ENCODE measurements around the gene PLA2G2D.

The PLA2G2D gene

GRCh38 chr1:20069874-20070273, 49.5 kb downstream of the PLA2G2D start, which contains the start of gene PLA2G5:
TSS of gene PLA2G5 (plus strand) at chr1:20070194. CDS start at chr1:20084831, 14,637 bp downstream.
- Histone ChIP-seq H3K79me2 (ENCODE audit: control insufficient read depth, low read length) (no peaks in the 10 kb centered on the region), H3K9me3 (ENCODE audit: control insufficient read depth, insufficient read depth, low read length) (no peaks in the 10 kb centered on the region), H3K4me3 (ENCODE audit: low read length) (no peak within 1 kb of the TSS), H3K4me1 (ENCODE audit: control insufficient read depth, low read length) (no peaks in the 10 kb centered on the region), H4K20me1 (ENCODE audit: control insufficient read depth, insufficient read depth, low read depth, low read length) (no peaks in the 10 kb centered on the region), H3K9me2 (replicated peaks; ENCODE audit: control insufficient read depth, low read length) (no peaks in the 10 kb centered on the region), H3K4me2 (ENCODE audit: low read length) (no peak within 1 kb of the TSS), H3F3A (ENCODE audit: control insufficient read depth, insufficient read depth) (no peaks in the 10 kb centered on the region), H3K36me3 (ENCODE audit: control insufficient read depth, low read length) (no peaks in the 10 kb centered on the region), H3K27ac (ENCODE audit: low read depth, low read length) (no peak within 1 kb of the TSS), H3K27me3 (ENCODE audit: control insufficient read depth, low read length) (no peaks in the 10 kb centered on the region)
- TF ChIP-seq EZH2phosphoT487 (IDR thresholded peaks at IDR 0.05; ENCODE audit: borderline replicate concordance, low read length), result no peak
- TF ChIP-seq CTCF (IDR thresholded peaks at IDR 0.05; ENCODE audit: low read depth, low read length, poor library complexity, severe bottlenecking), result no peak

- Histone ChIP-seq H3K79me2 (ENCODE audit: control insufficient read depth, low read length) (no peaks in the 10 kb centered on the region), H3K9me2 (replicated peaks; ENCODE audit: control insufficient read depth, low read length) (no peaks in the 10 kb centered on the region), H3K36me3 (ENCODE audit: control insufficient read depth, low read length) (no peaks in the 10 kb centered on the region), H3K4me1 (ENCODE audit: control insufficient read depth, low read length) (no peaks in the 10 kb centered on the region), H3F3A (ENCODE audit: control insufficient read depth, insufficient read depth) (no peaks in the 10 kb centered on the region), H3K27me3 (ENCODE audit: control insufficient read depth, low read length) (no peaks in the 10 kb centered on the region), H3K9me3 (ENCODE audit: control insufficient read depth, insufficient read depth, low read length) (no peaks in the 10 kb centered on the region), H3K4me3 (ENCODE audit: low read length) (no peak overlapping the region), H3K27ac (ENCODE audit: low read depth, low read length) (no peak overlapping the region), H3K4me2 (ENCODE audit: low read length) (no peak overlapping the region), H4K20me1 (ENCODE audit: control insufficient read depth, insufficient read depth, low read depth, low read length) (no peaks in the 10 kb centered on the region)
- no peak for TF ChIP-seq CTCF (IDR thresholded peaks at IDR 0.05; ENCODE audit: low read depth, low read length, poor library complexity, severe bottlenecking)
- TF ChIP-seq EZH2phosphoT487 (IDR thresholded peaks at IDR 0.05; ENCODE audit: borderline replicate concordance, low read length), result no peak
Measured at GRCh38 chr1:20068722-20069121, 50.6 kb downstream of the PLA2G2D start.

GRCh38 chr1:20063861-20064292, 55.5 kb downstream of the PLA2G2D start:
- Histone ChIP-seq H3K4me3 (ENCODE audit: low read length) (no peak overlapping the region), H3K4me1 (ENCODE audit: control insufficient read depth, low read length) (no peaks in the 10 kb centered on the region), H4K20me1 (ENCODE audit: control insufficient read depth, insufficient read depth, low read depth, low read length) (no peaks in the 10 kb centered on the region), H3K79me2 (ENCODE audit: control insufficient read depth, low read length) (no peaks in the 10 kb centered on the region), H3K9me3 (ENCODE audit: control insufficient read depth, insufficient read depth, low read length) (no peaks in the 10 kb centered on the region), H3K27me3 (ENCODE audit: control insufficient read depth, low read length) (no peaks in the 10 kb centered on the region), H3K36me3 (ENCODE audit: control insufficient read depth, low read length) (no peaks in the 10 kb centered on the region), H3F3A (ENCODE audit: control insufficient read depth, insufficient read depth) (no peaks in the 10 kb centered on the region), H3K9me2 (replicated peaks; ENCODE audit: control insufficient read depth, low read length) (no peaks in the 10 kb centered on the region), H3K27ac (ENCODE audit: low read depth, low read length) (no peak overlapping the region), H3K4me2 (ENCODE audit: low read length) (no peak overlapping the region)
- TF ChIP-seq EZH2phosphoT487 (IDR thresholded peaks at IDR 0.05; ENCODE audit: borderline replicate concordance, low read length) (no peak), CTCF (IDR thresholded peaks at IDR 0.05; ENCODE audit: low read depth, low read length, poor library complexity, severe bottlenecking) (no peak)

All from DOHH2 (cell line).